K562 (cell line): Measurements from ENCODE around the gene CBLC. TPM values are rescaled to one million over a fixed set of nuclear protein-coding genes. Genes with fewer than 3 reads are reported as not detected.

ENCODE experiments used
- ATF3 ChIP-seq, 2 experiments: fragments of 450-650 bp in 1 of 2; sonication (generic) in 1 of 2; formaldehyde crosslinking in 1 of 2; IDR thresholded peaks in 1 of 2; conservative IDR thresholded peaks in 1 of 2; 2 replicates each; pipeline versions ENCODE4 v1.6.1 to v1.8.1; 2016 to 2023; ENCODE audit warnings: mild to moderate bottlenecking in 2 of 2, moderate library complexity in 2 of 2, inconsistent platforms in 1 of 2, missing genetic modification reagents in 1 of 2
- HEY1 ChIP-seq: fragments of 250-450 bp; sonication (Bioruptor Pico); IDR thresholded peaks from 2 replicates; pipeline ENCODE4 v1.5.0; 2020; ENCODE audit warnings: mild to moderate bottlenecking, moderate library complexity, borderline replicate concordance
- JUND ChIP-seq, 2 experiments: IDR thresholded peaks; 2 replicates in 1 of 2; 3 replicates in 1 of 2; pipeline ENCODE4 v1.6.1; 2011; ENCODE audit warnings: borderline replicate concordance in 2 of 2, low read depth in 2 of 2, low read length in 2 of 2, improper control_type of control experiment in 1 of 2, missing biosample characterization in 1 of 2, missing genetic modification characterization in 1 of 2, missing genetic modification reagents in 1 of 2
- KDM5B ChIP-seq: fragments of 200-600 bp; sonication (generic); IDR thresholded peaks from 2 replicates; pipeline ENCODE4 v1.6.1; 2012; ENCODE audit warnings: low read depth, mild to moderate bottlenecking, moderate library complexity, low read length, control low read depth, inconsistent platforms; ENCODE audit not compliant: insufficient replicate concordance
- POLR2B ChIP-seq: fragments of 450-650 bp; IDR thresholded peaks from 2 replicates; pipeline ENCODE4 v1.6.1; 2018; ENCODE audit warnings: low read depth; ENCODE audit not compliant: partially characterized antibody
- RBM15 ChIP-seq: fragments of 200-400 bp; formaldehyde crosslinking; IDR thresholded peaks from 2 replicates; pipeline ENCODE4 v1.6.1; 2018; ENCODE audit warnings: mild to moderate bottlenecking, low read length, moderate library complexity; ENCODE audit not compliant: insufficient read depth
- polyA plus RNA-seq, 8 experiments: library from polyadenylated mRNA; depleted of rRNA in 4 of 8; stranded (reverse) in 5 of 8; unstranded in 3 of 8; fragments of >200 nt; fragmentation: Nextera tagmentation in 2 of 8; fragmentation: Illumina TruSeq in 1 of 8; extraction: Ambion mirVana in 2 of 8; extraction: Trizol in 1 of 8; gene quantifications; 2 replicates each; pipeline versions ENCODE4 v1.2.1 to v1.2.3, GENCODE V29; 2011 to 2014; ENCODE audit warnings: inconsistent platforms in 1 of 8, missing spikeins in 1 of 8
- total RNA-seq, 7 experiments: library from RNA; depleted of rRNA in 6 of 7; stranded (reverse); fragments of >200 nt in 6 of 7; fragmentation: Illumina TruSeq in 2 of 7; extraction: Trizol in 2 of 7; gene quantifications; 2 replicates each; pipeline versions ENCODE4 v1.2.1 to v1.2.3, GENCODE V29; 2011 to 2021; ENCODE audit warnings: low replicate concordance in 1 of 7
- TF ChIP-seq, protein P1 (sequence below): sonication (generic); formaldehyde crosslinking; IDR thresholded peaks from 2 replicates; pipeline ENCODE4 v1.8.0; 2022; ENCODE audit warnings: mild to moderate bottlenecking, low read depth, missing genetic modification reagents
- TF ChIP-seq, protein P2 (sequence below), 2 experiments: fragments of 450-650 bp in 1 of 2; sonication (generic) in 1 of 2; formaldehyde crosslinking in 1 of 2; IDR thresholded peaks; 2 replicates each; pipeline versions ENCODE4 v1.7.1 to v1.9.0; 2016 to 2022; ENCODE audit warnings: inconsistent platforms in 1 of 2, mild to moderate bottlenecking in 1 of 2, missing genetic modification reagents in 1 of 2

The CBLC gene
- total and polyA plus RNA-seq, 9 of the 15 experiments (the other 6 are each of a cell fraction or from before 2014, with no cell fraction given) = 0.09 TPM; not detected in 8

GRCh38 chr19:44735011-44735410, 42.7 kb upstream of the CBLC start (continued):
- peak; percentile 83 for TF ChIP-seq JUND (IDR thresholded peaks at IDR 0.05; ENCODE audit: borderline replicate concordance, low read depth, low read length)
- TF ChIP-seq JUND (tag; IDR thresholded peaks at IDR 0.05; ENCODE audit: borderline replicate concordance, low read depth, low read length) = peak; percentile 57; the same call in 1 of the 3 replicates
- TF ChIP-seq, protein P1, sequence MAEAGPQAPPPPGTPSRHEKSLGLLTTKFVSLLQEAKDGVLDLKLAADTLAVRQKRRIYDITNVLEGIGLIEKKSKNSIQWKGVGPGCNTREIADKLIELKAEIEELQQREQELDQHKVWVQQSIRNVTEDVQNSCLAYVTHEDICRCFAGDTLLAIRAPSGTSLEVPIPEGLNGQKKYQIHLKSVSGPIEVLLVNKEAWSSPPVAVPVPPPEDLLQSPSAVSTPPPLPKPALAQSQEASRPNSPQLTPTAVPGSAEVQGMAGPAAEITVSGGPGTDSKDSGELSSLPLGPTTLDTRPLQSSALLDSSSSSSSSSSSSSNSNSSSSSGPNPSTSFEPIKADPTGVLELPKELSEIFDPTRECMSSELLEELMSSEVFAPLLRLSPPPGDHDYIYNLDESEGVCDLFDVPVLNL (CRISPR knock-in tag) = no peak
- TF ChIP-seq, protein P2, sequence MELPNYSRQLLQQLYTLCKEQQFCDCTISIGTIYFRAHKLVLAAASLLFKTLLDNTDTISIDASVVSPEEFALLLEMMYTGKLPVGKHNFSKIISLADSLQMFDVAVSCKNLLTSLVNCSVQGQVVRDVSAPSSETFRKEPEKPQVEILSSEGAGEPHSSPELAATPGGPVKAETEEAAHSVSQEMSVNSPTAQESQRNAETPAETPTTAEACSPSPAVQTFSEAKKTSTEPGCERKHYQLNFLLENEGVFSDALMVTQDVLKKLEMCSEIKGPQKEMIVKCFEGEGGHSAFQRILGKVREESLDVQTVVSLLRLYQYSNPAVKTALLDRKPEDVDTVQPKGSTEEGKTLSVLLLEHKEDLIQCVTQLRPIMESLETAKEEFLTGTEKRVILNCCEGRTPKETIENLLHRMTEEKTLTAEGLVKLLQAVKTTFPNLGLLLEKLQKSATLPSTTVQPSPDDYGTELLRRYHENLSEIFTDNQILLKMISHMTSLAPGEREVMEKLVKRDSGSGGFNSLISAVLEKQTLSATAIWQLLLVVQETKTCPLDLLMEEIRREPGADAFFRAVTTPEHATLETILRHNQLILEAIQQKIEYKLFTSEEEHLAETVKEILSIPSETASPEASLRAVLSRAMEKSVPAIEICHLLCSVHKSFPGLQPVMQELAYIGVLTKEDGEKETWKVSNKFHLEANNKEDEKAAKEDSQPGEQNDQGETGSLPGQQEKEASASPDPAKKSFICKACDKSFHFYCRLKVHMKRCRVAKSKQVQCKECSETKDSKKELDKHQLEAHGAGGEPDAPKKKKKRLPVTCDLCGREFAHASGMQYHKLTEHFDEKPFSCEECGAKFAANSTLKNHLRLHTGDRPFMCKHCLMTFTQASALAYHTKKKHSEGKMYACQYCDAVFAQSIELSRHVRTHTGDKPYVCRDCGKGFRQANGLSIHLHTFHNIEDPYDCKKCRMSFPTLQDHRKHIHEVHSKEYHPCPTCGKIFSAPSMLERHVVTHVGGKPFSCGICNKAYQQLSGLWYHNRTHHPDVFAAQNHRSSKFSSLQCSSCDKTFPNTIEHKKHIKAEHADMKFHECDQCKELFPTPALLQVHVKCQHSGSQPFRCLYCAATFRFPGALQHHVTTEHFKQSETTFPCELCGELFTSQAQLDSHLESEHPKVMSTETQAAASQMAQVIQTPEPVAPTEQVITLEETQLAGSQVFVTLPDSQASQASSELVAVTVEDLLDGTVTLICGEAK (IDR thresholded peaks at IDR 0.05) = no peak
- TF ChIP-seq, protein P2 (CRISPR knock-in tag; IDR thresholded peaks at IDR 0.05) = no peak
- TF ChIP-seq ATF3 (IDR thresholded peaks at IDR 0.05) = peak; percentile 75; the same call in 1 of the 2 replicates
- TF ChIP-seq ATF3 (CRISPR knock-in tag; conservative IDR thresholded peaks at IDR 0.05) = no peak
- no peak for TF ChIP-seq RBM15
- no peak for TF ChIP-seq KDM5B
- TF ChIP-seq POLR2B = no peak
- TF ChIP-seq HEY1 = no peak
- TF ChIP-seq, all 486 proteins: peak for 7
